Endodermal cell (in vitro differentiated cells): ENCODE results near the gene LRRC9. TPM values are rescaled to one million over a fixed set of nuclear protein-coding genes. Genes with fewer than 3 reads are reported as not detected.
A peak's percentile ranks its signal among the peaks of the same experiment; 100 is the strongest.

Experiments
- DNase-seq: peaks from one replicate; pipeline ENCODE4 v3.0.0-alpha.2; 2017
- H3K27ac ChIP-seq: 2 replicates; pipeline ENCODE4 v1.5.1; 2013; ENCODE audit warnings: mild to moderate bottlenecking, low read depth, low read length, moderate library complexity
- H3K27me3 ChIP-seq: 2 replicates; pipeline ENCODE4 v1.6.1; 2013; ENCODE audit warnings: mild to moderate bottlenecking, low read length, moderate library complexity; ENCODE audit not compliant: insufficient read depth, control insufficient read depth, poor library complexity, severe bottlenecking
- H3K36me3 ChIP-seq: 2 replicates; pipeline ENCODE4 v1.7.0; 2013; ENCODE audit warnings: mild to moderate bottlenecking, low read length, moderate library complexity; ENCODE audit not compliant: control insufficient read depth, insufficient read depth
- H3K4me1 ChIP-seq: one replicate; pipeline ENCODE4 v1.7.0; 2013; ENCODE audit warnings: low read length; ENCODE audit not compliant: control insufficient read depth, insufficient read depth
- H3K4me3 ChIP-seq: 2 replicates; pipeline ENCODE4 v1.5.1; 2013; ENCODE audit warnings: mild to moderate bottlenecking, low read length, moderate library complexity
- H3K9ac ChIP-seq: 2 replicates; pipeline ENCODE4 v1.6.1; 2013; ENCODE audit warnings: mild to moderate bottlenecking, low read length, moderate library complexity; ENCODE audit not compliant: poor library complexity, severe bottlenecking; ENCODE audit errors: extremely low read depth
- H3K9me3 ChIP-seq: 2 replicates; pipeline ENCODE4 v1.6.1; 2013; ENCODE audit warnings: mild to moderate bottlenecking, low read length, moderate library complexity; ENCODE audit not compliant: control insufficient read depth
- H3K27ac Mint-ChIP-seq: 2 replicates; pipeline ENCODE4 v1.8.0; 2020; ENCODE audit warnings: mixed read lengths
- H3K27me3 Mint-ChIP-seq: 2 replicates; pipeline ENCODE4 v1.8.0; 2021; ENCODE audit warnings: mild to moderate bottlenecking, mixed read lengths; ENCODE audit not compliant: insufficient read depth
- H3K36me3 Mint-ChIP-seq: 2 replicates; pipeline ENCODE4 v1.8.0; 2020; ENCODE audit warnings: low read depth, mixed read lengths
- H3K4me1 Mint-ChIP-seq: 2 replicates; pipeline ENCODE4 v1.8.0; 2020; ENCODE audit warnings: mixed read lengths
- H3K4me3 Mint-ChIP-seq: 2 replicates; pipeline ENCODE4 v1.8.0; 2020; ENCODE audit warnings: mild to moderate bottlenecking, moderate library complexity, mixed read lengths
- H3K9me3 Mint-ChIP-seq: 2 replicates; pipeline ENCODE4 v1.8.0; 2020; ENCODE audit warnings: mild to moderate bottlenecking, mixed read lengths
- WGBS, 2 experiments: methylation state at CpG; one replicate each; pipeline versions ENCODE4 v1.1.5 to v1.1.7; 2013; ENCODE audit warnings: missing lambda C conversion rate in 2 of 2, mixed read lengths in 1 of 2; ENCODE audit not compliant: insufficient coverage in 1 of 2, insufficient read length in 1 of 2; 5-methylcytosine and 5-hydroxymethylcytosine counted together
- total RNA-seq, 2 donors: library from RNA; stranded (reverse); fragmentation: NEBNext Ultra II Directional in 1 of 2; extraction: Animal tissue kit (Norgen Biotek cat#: 25700) in 1 of 2; gene quantifications; 2 replicates in 1 of 2; 3 replicates in 1 of 2; pipeline ENCODE4 v1.2.1, GENCODE V29; 2021
- TF ChIP-seq, protein P1 (sequence below): fragments of 200-600 bp; sonication (generic); conservative IDR thresholded peaks from 2 replicates; pipeline ENCODE4 v1.5.0; 2021; ENCODE audit warnings: antibody characterized with exemption, mild to moderate bottlenecking

LRRC9 gene
- total RNA-seq, 2 donors from 2014 or later = 3.0 to 3.5 TPM

DNA sequence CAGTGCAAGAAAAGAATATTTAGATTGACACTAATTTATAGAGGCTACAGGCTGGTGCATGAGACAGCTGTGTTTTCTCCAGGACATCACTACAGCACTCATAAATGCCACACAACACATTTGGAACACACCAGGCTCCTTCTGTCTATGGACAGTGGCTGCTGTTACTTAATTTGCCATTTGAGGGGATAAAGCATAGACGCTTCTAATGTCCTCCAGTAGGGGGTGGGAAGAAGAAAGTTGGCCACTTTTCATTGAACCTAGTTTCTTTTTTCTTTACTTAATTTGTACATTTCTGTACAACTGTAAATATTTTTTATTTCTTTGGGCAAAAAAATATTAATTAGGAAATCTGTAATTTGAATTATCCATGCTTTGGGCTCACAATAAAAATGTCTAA is 37.0 kb upstream of the LRRC9 start:
- Histone ChIP-seq H3K27ac (no peak overlapping the region), H3K9me3 (no peaks in the 10 kb centered on the region), H3K36me3 (no peaks in the 10 kb centered on the region), H3K27me3 (peaks cover 2% of the 10 kb centered on the region), H3K9ac (no peak overlapping the region), H3K4me3 (no peak overlapping the region), H3K4me1 (no peaks in the 10 kb centered on the region)
- WGBS, 2 experiments = no CpG with 5 or more reads among the region's 1 CpG
- DNase-seq = no peak
- TF ChIP-seq, protein P1, sequence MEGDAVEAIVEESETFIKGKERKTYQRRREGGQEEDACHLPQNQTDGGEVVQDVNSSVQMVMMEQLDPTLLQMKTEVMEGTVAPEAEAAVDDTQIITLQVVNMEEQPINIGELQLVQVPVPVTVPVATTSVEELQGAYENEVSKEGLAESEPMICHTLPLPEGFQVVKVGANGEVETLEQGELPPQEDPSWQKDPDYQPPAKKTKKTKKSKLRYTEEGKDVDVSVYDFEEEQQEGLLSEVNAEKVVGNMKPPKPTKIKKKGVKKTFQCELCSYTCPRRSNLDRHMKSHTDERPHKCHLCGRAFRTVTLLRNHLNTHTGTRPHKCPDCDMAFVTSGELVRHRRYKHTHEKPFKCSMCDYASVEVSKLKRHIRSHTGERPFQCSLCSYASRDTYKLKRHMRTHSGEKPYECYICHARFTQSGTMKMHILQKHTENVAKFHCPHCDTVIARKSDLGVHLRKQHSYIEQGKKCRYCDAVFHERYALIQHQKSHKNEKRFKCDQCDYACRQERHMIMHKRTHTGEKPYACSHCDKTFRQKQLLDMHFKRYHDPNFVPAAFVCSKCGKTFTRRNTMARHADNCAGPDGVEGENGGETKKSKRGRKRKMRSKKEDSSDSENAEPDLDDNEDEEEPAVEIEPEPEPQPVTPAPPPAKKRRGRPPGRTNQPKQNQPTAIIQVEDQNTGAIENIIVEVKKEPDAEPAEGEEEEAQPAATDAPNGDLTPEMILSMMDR = peak; percentile 82
- peaks cover 9% of the 10 kb centered on the region for H3K27me3 Mint-ChIP-seq
- no peaks in the 10 kb centered on the region for H3K9me3 Mint-ChIP-seq
- peaks cover 2% of the 10 kb centered on the region for H3K4me1 Mint-ChIP-seq
- no peaks in the 10 kb centered on the region for H3K36me3 Mint-ChIP-seq
- H3K27ac Mint-ChIP-seq = no peak overlapping the region
- no peak overlapping the region for H3K4me3 Mint-ChIP-seq

DNA sequence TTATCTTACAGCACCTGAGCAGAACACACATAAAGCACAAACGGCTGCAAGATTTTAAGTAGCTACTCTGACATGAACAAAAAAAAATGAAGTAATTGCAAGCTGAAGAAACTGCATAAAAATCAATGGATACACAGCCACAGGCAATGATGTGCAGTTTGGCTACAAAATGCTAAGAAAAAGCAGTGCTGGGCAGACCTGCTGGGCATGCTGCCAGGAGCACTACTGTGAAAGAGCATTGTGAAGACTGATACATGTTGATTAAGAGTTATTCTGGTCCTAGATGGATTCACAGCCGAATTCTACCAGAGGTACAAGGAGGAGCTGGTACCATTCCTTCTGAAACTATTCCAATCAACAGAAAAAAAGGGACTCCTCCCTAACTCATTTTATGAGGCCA is 29.3 kb upstream of the LRRC9 start:
- no peaks in the 10 kb centered on the region for H3K9me3 Mint-ChIP-seq
- H3K27me3 Mint-ChIP-seq = peaks cover 13% of the 10 kb centered on the region
- peaks cover 22% of the 10 kb centered on the region for H3K27me3 ChIP-seq
- H3K4me3 Mint-ChIP-seq = no peak overlapping the region
- WGBS, 2 experiments = 94% methylated on average over 2 of the region's 2 CpGs; no CpG with 5 or more reads in 1 of the 2 experiments
- TF ChIP-seq, protein P1 = no peak
- no peak overlapping the region for H3K27ac Mint-ChIP-seq
- no peaks in the 10 kb centered on the region for H3K9me3 ChIP-seq
- H3K36me3 Mint-ChIP-seq = no peaks in the 10 kb centered on the region
- no peaks in the 10 kb centered on the region for H3K36me3 ChIP-seq
- no peak overlapping the region for H3K9ac ChIP-seq
- no peaks in the 10 kb centered on the region for H3K4me1 Mint-ChIP-seq
- no peak overlapping the region for H3K4me3 ChIP-seq
- DNase-seq = no peak
- no peaks in the 10 kb centered on the region for H3K4me1 ChIP-seq
- H3K27ac ChIP-seq = no peak overlapping the region

DNA sequence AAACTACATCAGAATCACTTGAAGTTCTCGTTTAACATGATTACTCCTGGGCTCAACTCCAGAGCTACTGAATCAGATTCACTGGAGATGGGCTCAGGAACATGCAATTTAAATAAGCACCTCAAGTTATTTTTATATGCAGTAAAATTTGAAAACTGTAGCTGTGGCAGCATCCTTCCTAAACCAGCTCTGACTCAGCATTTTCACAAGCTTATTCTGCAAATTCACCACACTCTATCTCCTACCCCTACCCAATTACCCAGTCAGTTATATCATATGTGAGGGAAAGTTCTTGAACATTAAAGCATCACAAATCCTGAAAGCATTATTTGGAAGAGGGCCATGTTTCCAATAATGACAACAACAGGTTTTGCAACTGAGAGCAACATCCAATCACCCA is 24.2 kb upstream of the LRRC9 start:
- no peak overlapping the region for H3K27ac Mint-ChIP-seq
- no peaks in the 10 kb centered on the region for H3K9me3 Mint-ChIP-seq
- H3K9ac ChIP-seq = no peak overlapping the region
- no peak overlapping the region for H3K27ac ChIP-seq
- DNase-seq = no peak
- H3K4me3 ChIP-seq = no peak overlapping the region
- H3K4me1 ChIP-seq = no peaks in the 10 kb centered on the region
- no peaks in the 10 kb centered on the region for H3K27me3 ChIP-seq
- H3K36me3 ChIP-seq = no peaks in the 10 kb centered on the region
- H3K27me3 Mint-ChIP-seq = peaks cover 4% of the 10 kb centered on the region
- no peaks in the 10 kb centered on the region for H3K4me1 Mint-ChIP-seq
- H3K4me3 Mint-ChIP-seq = no peak overlapping the region
- no peaks in the 10 kb centered on the region for H3K9me3 ChIP-seq
- WGBS, 2 experiments = 93% methylated on average over 1 of the region's 1 CpG; no CpG with 5 or more reads in 1 of the 2 experiments
- no peaks in the 10 kb centered on the region for H3K36me3 Mint-ChIP-seq
- TF ChIP-seq, protein P1 = no peak
